A549 treated with RU486 at 1 μM for 4 hours (cell line): ENCODE results near the gene NKX6-1. TPM values are rescaled to one million over a fixed set of nuclear protein-coding genes. Genes with fewer than 3 reads are reported as not detected.

Source experiments
- total RNA-seq: library from RNA; stranded (reverse); fragments of 200-300 nt; extraction: Qiagen RNA extraction; gene quantifications from 5 replicates; pipeline ENCODE4 v1.2.3, GENCODE V29; 2022; ENCODE audit warnings: low read depth

Gene NKX6-1
- 0.17 to 0.82 TPM (median 0.43 TPM) in 5 replicates for total RNA-seq

DNA sequence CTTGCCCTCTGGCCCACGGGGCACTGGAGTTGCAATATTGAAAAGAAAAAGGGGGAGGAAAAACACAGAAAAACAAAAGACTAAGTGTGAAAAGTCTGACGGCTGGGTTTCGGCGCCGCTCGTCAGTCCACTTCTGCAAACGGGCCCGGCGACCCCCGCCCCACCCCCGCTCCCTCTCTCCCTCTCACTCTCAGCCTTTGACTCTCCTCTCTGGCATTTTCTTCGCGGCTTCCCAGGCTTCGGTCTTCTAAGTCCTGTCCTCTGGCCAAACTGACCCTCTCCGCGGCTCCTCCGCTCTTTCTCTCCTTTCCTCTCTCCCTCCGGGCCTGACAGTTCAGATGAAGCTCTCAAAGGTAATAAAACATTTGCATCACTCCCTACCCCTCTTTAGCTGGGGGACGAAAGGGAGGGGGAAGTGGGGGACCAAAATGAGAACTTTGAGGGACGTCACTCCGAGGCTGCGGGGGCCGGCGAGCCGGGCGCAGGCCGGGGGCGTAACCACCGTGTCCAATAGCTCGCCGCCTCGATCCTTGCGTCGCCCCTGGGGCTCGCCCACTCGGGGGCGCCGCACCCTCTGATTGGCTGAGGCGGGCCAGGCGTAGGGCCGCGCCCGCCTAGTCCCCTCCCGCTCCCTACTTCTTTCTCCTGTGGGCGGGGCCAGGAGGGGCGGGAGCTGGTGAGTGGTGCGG lies at the start of gene NKX6-1:
Gene NKX6-1, minus strand, starts transcription at position 358 of the 689 bp plus-strand sequence. CDS start 1,064 bp downstream, outside the sequence.

Other genes starting within 250 kb of the NKX6-1 start
- gene CDS1, start 83.8 kb upstream of the NKX6-1 start, total RNA-seq, result 0.62 to 0.84 TPM (median 0.72 TPM) in 5 replicates